WTC11 (cell line): ENCODE data around the gene CD40. TPM values are rescaled to one million over a fixed set of nuclear protein-coding genes. Genes with fewer than 3 reads are reported as not detected.

Source experiments
- ATAC-seq: fragments of 200-7000 bp; cut with Tn5 transposase; 2 replicates; pipeline ENCODE4 v1.10.0; 2021; ENCODE audit warnings: mild to moderate bottlenecking, moderate library complexity
- CTCF ChIA-PET: fragments of 300-600 bp; sonication (Branson Sonifier 250); formaldehyde crosslinking; loops from one replicate; lab custom pipeline; 2021; ENCODE audit warnings: antibody characterized with exemption; lab: Charles Lee
- POLR2A ChIA-PET: fragments of 350-600 bp; sonication (Branson Sonifier 250); formaldehyde crosslinking; loops from one replicate; lab custom pipeline; 2021; ENCODE audit warnings: antibody characterized with exemption; lab: Charles Lee
- DNase-seq: peaks from one replicate; pipeline ENCODE4 v3.0.0; 2021; ENCODE audit warnings: low spot score
- H3K27ac Mint-ChIP-seq: 2 replicates; pipeline ENCODE4 v1.8.0; 2021; ENCODE audit warnings: mixed read lengths
- H3K27me3 Mint-ChIP-seq: 2 replicates; pipeline ENCODE4 v1.8.0; 2021; ENCODE audit warnings: low read depth, mild to moderate bottlenecking, moderate library complexity, mixed read lengths
- H3K36me3 Mint-ChIP-seq: 2 replicates; pipeline ENCODE4 v1.8.0; 2021; ENCODE audit warnings: mixed read lengths
- H3K4me1 Mint-ChIP-seq: 2 replicates; pipeline ENCODE4 v1.8.0; 2022; ENCODE audit warnings: mixed read lengths
- H3K4me3 Mint-ChIP-seq: 2 replicates; pipeline ENCODE4 v1.8.0; 2021; ENCODE audit warnings: mild to moderate bottlenecking, moderate library complexity, mixed read lengths
- H3K9me3 Mint-ChIP-seq: 2 replicates; pipeline ENCODE4 v1.8.0; 2021; ENCODE audit warnings: mixed read lengths
- CTCF ChIP-seq: fragments of 200-600 bp; IDR thresholded peaks from 2 replicates; pipeline ENCODE4 v1.8.0; 2022; ENCODE audit warnings: antibody characterized with exemption
- GRHL2 ChIP-seq: fragments of 250-450 bp; sonication (Bioruptor Pico); IDR thresholded peaks from 2 replicates; pipeline ENCODE4 v1.8.0; 2022; ENCODE audit warnings: mild to moderate bottlenecking, moderate library complexity; ENCODE audit not compliant: insufficient replicate concordance, severe bottlenecking
- HMGA2 ChIP-seq: fragments of 250-450 bp; sonication (Bioruptor Pico); IDR thresholded peaks from 2 replicates; pipeline ENCODE4 v1.4.0; 2021; ENCODE audit warnings: mild to moderate bottlenecking, moderate library complexity
- MLX ChIP-seq: sonication (generic); formaldehyde crosslinking; IDR thresholded peaks from 2 replicates; pipeline ENCODE4 v1.8.1; 2023; ENCODE audit warnings: mild to moderate bottlenecking, missing genetic modification reagents, moderate library complexity
- MYBL2 ChIP-seq: sonication (generic); formaldehyde crosslinking; IDR thresholded peaks from 2 replicates; pipeline ENCODE4 v1.8.1; 2023; ENCODE audit warnings: mild to moderate bottlenecking, moderate library complexity, missing genetic modification reagents
- OVOL2 ChIP-seq: fragments of 250-450 bp; sonication (Bioruptor Pico); IDR thresholded peaks from 2 replicates; pipeline ENCODE4 v1.9.0; 2021; ENCODE audit warnings: mild to moderate bottlenecking, borderline replicate concordance
- SOX15 ChIP-seq: fragments of 250-450 bp; sonication (Bioruptor Pico); IDR thresholded peaks from 2 replicates; pipeline ENCODE4 v1.9.0; 2021; ENCODE audit warnings: mild to moderate bottlenecking
- TCF7 ChIP-seq: sonication (generic); formaldehyde crosslinking; IDR thresholded peaks from 2 replicates; pipeline ENCODE4 v1.8.0; 2022; ENCODE audit warnings: mild to moderate bottlenecking, low read depth, missing genetic modification reagents, moderate library complexity
- ZNF121 ChIP-seq: sonication (generic); formaldehyde crosslinking; IDR thresholded peaks from 2 replicates; pipeline ENCODE4 v1.8.0; 2023; ENCODE audit warnings: missing genetic modification reagents
- ZNF263 ChIP-seq: sonication (generic); formaldehyde crosslinking; IDR thresholded peaks from 2 replicates; pipeline ENCODE4 v1.8.1; 2022; ENCODE audit warnings: low read depth, mild to moderate bottlenecking, moderate library complexity, missing genetic modification reagents
- ZNF416 ChIP-seq: fragments of 250-450 bp; sonication (Bioruptor Pico); IDR thresholded peaks from 2 replicates; pipeline ENCODE4 v1.9.0; 2021; ENCODE audit warnings: mild to moderate bottlenecking, inconsistent platforms
- ZNF512 ChIP-seq: sonication (generic); formaldehyde crosslinking; IDR thresholded peaks from 2 replicates; pipeline ENCODE4 v1.8.1; 2022; ENCODE audit warnings: missing genetic modification reagents, borderline replicate concordance
- total RNA-seq: library from RNA; stranded (reverse); gene quantifications from 3 replicates; pipeline ENCODE4 v1.2.3, GENCODE V29; 2021
- TF ChIP-seq, protein P1 (sequence below): sonication (generic); formaldehyde crosslinking; IDR thresholded peaks from 2 replicates; pipeline ENCODE4 v1.8.1; 2022; ENCODE audit warnings: mild to moderate bottlenecking, moderate library complexity, missing genetic modification reagents
- TF ChIP-seq, protein P2 (sequence below): sonication (generic); formaldehyde crosslinking; IDR thresholded peaks from 2 replicates; pipeline ENCODE4 v1.8.1; 2023; ENCODE audit warnings: mild to moderate bottlenecking, missing genetic modification reagents
- TF ChIP-seq, protein P3 (sequence below): sonication (generic); formaldehyde crosslinking; IDR thresholded peaks from 2 replicates; pipeline ENCODE4 v1.8.1; 2023; ENCODE audit warnings: mild to moderate bottlenecking, missing genetic modification reagents, moderate library complexity
- TF ChIP-seq, protein P4 (sequence below): fragments of 250-450 bp; sonication (Bioruptor Pico); IDR thresholded peaks from 2 replicates; pipeline ENCODE4 v1.9.0; 2021; ENCODE audit warnings: mild to moderate bottlenecking
- TF ChIP-seq, protein P5 (sequence below): fragments of 250-450 bp; sonication (Bioruptor Pico); IDR thresholded peaks from 2 replicates; pipeline ENCODE4 v1.9.0; 2021; ENCODE audit warnings: moderate library complexity, mild to moderate bottlenecking, inconsistent platforms, borderline replicate concordance

Gene CD40
- total RNA-seq, 1 experiment from 2014 or later: 14.8 TPM

- CTCF ChIA-PET: interaction anchor here (0.6 to 7.9 kb wide), 27 partner anchors 7 to 267 kb away, joined by 3 to 118 read pairs (median 4); partner anchors contain the start of gene SLC12A5
- no peaks in the 10 kb centered on the region for H3K36me3 Mint-ChIP-seq
- H3K9me3 Mint-ChIP-seq: no peaks in the 10 kb centered on the region
- ATAC-seq: peak; percentile 83
- peak; percentile 86 for DNase-seq
- TF ChIP-seq ZNF121 (CRISPR knock-in tag): no peak
- peak; percentile 78 for TF ChIP-seq CTCF
- no peak for TF ChIP-seq ZNF512 (CRISPR knock-in tag)
- TF ChIP-seq, protein P1, sequence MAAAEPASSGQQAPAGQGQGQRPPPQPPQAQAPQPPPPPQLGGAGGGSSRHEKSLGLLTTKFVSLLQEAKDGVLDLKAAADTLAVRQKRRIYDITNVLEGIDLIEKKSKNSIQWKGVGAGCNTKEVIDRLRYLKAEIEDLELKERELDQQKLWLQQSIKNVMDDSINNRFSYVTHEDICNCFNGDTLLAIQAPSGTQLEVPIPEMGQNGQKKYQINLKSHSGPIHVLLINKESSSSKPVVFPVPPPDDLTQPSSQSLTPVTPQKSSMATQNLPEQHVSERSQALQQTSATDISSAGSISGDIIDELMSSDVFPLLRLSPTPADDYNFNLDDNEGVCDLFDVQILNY (CRISPR knock-in tag): no peak
- TF ChIP-seq, all 79 proteins: peak for 1
- POLR2A ChIA-PET: no interaction called here
- Mint-ChIP-seq H3K4me3 (no peak overlapping the region), H3K27ac (no peak overlapping the region), H3K4me1 (peaks cover 17% of the 10 kb centered on the region), H3K27me3 (peaks cover 17% of the 10 kb centered on the region)
Measured at GRCh38 chr20:46132705-46133120, 14.6 kb downstream of the CD40 start.

DNA sequence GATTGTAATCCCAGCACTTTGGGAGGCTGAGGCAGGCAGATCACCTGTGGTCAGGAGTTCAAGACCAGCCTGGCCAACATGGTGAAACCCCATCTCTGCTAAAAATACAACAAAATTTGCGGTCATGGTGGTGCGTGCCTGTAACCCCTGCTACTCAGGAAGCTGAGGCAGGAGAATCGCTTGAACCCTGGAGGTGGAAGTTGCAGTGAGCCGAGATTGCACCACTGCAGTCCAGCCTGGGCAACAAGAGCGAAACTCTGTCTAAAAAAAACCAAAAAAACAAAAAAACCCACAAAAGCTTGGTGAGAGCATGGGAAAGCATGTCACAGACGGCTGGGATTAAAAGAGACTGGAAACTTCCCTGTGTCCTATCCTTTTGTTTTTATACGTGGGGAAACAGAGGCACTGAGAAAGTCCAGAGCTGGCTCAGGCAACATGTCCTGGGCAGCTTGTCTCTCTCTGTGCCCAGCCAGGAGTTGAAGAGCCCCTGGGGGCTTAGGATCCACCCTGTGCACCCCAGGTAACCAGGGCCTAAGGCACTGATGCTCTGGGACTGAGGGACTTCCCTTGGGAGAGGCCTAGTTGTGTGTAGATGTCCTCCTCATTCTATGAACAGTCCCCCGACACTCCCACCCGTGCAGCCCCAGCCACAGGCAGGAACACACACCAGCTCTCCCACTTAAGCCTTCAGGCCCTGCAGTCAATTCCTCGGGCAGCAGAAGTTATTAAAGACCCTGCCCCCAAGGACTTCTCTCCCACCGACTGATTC lies 16.0 kb downstream of the CD40 start:
- no peak for DNase-seq
- peaks cover 17% of the 10 kb centered on the region for H3K27me3 Mint-ChIP-seq
- H3K27ac Mint-ChIP-seq: no peak overlapping the region
- TF ChIP-seq MLX (CRISPR knock-in tag) (no peak), GRHL2 (CRISPR knock-in tag) (no peak), ZNF263 (CRISPR knock-in tag) (no peak)
- TF ChIP-seq, protein P2, sequence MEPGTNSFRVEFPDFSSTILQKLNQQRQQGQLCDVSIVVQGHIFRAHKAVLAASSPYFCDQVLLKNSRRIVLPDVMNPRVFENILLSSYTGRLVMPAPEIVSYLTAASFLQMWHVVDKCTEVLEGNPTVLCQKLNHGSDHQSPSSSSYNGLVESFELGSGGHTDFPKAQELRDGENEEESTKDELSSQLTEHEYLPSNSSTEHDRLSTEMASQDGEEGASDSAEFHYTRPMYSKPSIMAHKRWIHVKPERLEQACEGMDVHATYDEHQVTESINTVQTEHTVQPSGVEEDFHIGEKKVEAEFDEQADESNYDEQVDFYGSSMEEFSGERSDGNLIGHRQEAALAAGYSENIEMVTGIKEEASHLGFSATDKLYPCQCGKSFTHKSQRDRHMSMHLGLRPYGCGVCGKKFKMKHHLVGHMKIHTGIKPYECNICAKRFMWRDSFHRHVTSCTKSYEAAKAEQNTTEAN: no peak
- H3K9me3 Mint-ChIP-seq: no peaks in the 10 kb centered on the region
- CTCF ChIA-PET: interaction anchor here (0.6 to 7.9 kb wide), 6 partner anchors 41 to 214 kb away, joined by 3 to 118 read pairs (median 21); no protein-coding TSS in a partner anchor
- H3K36me3 Mint-ChIP-seq: no peaks in the 10 kb centered on the region
- H3K4me3 Mint-ChIP-seq: no peak overlapping the region
- peaks cover 21% of the 10 kb centered on the region for H3K4me1 Mint-ChIP-seq
- POLR2A ChIA-PET: no interaction called here
- ATAC-seq: no peak

- CTCF ChIA-PET: interaction anchor here (1.3 to 7.9 kb wide), 4 partner anchors 40 to 214 kb away, joined by 3 to 118 read pairs (median 55); no protein-coding TSS in a partner anchor
- DNase-seq (no peak), ATAC-seq (no peak)
- Mint-ChIP-seq H3K9me3 (no peaks in the 10 kb centered on the region), H3K27me3 (peaks cover 17% of the 10 kb centered on the region), H3K4me3 (no peak overlapping the region), H3K27ac (no peak overlapping the region), H3K4me1 (peaks cover 24% of the 10 kb centered on the region), H3K36me3 (no peaks in the 10 kb centered on the region)
- POLR2A ChIA-PET: no interaction called here
- TF ChIP-seq TCF7 (CRISPR knock-in tag) (no peak), ZNF121 (CRISPR knock-in tag) (no peak), ZNF416 (CRISPR knock-in tag) (no peak), MYBL2 (CRISPR knock-in tag) (no peak), OVOL2 (CRISPR knock-in tag) (no peak), HMGA2 (CRISPR knock-in tag) (no peak), SOX15 (no peak)
- TF ChIP-seq, protein P3, sequence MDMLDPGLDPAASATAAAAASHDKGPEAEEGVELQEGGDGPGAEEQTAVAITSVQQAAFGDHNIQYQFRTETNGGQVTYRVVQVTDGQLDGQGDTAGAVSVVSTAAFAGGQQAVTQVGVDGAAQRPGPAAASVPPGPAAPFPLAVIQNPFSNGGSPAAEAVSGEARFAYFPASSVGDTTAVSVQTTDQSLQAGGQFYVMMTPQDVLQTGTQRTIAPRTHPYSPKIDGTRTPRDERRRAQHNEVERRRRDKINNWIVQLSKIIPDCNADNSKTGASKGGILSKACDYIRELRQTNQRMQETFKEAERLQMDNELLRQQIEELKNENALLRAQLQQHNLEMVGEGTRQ (CRISPR knock-in tag): no peak
- TF ChIP-seq, protein P4, sequence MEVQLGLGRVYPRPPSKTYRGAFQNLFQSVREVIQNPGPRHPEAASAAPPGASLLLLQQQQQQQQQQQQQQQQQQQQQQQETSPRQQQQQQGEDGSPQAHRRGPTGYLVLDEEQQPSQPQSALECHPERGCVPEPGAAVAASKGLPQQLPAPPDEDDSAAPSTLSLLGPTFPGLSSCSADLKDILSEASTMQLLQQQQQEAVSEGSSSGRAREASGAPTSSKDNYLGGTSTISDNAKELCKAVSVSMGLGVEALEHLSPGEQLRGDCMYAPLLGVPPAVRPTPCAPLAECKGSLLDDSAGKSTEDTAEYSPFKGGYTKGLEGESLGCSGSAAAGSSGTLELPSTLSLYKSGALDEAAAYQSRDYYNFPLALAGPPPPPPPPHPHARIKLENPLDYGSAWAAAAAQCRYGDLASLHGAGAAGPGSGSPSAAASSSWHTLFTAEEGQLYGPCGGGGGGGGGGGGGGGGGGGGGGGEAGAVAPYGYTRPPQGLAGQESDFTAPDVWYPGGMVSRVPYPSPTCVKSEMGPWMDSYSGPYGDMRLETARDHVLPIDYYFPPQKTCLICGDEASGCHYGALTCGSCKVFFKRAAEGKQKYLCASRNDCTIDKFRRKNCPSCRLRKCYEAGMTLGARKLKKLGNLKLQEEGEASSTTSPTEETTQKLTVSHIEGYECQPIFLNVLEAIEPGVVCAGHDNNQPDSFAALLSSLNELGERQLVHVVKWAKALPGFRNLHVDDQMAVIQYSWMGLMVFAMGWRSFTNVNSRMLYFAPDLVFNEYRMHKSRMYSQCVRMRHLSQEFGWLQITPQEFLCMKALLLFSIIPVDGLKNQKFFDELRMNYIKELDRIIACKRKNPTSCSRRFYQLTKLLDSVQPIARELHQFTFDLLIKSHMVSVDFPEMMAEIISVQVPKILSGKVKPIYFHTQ (CRISPR knock-in tag): no peak
- TF ChIP-seq, protein P1 (CRISPR knock-in tag): no peak
- TF ChIP-seq, protein P5, sequence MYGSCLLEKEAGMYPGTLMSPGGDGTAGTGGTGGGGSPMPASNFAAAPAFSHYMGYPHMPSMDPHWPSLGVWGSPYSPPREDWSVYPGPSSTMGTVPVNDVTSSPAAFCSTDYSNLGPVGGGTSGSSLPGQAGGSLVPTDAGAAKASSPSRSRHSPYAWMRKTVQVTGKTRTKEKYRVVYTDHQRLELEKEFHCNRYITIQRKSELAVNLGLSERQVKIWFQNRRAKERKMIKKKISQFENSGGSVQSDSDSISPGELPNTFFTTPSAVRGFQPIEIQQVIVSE (CRISPR knock-in tag): no peak
Measured at GRCh38 chr20:46134716-46135115, 16.6 kb downstream of the CD40 start.
